ENCODE measurements around the gene EFL1.

The EFL1 gene

DNA sequence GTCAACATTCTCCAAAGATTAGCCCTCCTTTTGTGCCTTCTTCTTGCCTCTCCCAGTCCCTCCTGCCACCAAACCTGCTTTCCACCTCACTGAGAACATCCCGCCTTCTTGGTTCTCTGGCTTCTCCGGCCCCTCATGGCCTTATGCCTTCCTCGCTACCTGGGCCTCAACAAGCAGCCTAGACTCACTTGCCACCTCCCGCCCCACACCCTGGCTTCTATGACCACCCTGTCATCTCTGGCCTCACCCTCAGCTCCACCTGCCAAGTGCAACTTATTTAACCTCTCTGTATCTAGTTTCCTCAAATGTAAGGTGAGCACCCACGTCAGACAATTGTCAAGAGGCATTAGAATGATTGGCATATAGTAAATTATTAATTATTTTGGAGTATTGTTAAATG, 147.9 kb downstream of the EFL1 start:
- DNase-seq, result no peak

DNA sequence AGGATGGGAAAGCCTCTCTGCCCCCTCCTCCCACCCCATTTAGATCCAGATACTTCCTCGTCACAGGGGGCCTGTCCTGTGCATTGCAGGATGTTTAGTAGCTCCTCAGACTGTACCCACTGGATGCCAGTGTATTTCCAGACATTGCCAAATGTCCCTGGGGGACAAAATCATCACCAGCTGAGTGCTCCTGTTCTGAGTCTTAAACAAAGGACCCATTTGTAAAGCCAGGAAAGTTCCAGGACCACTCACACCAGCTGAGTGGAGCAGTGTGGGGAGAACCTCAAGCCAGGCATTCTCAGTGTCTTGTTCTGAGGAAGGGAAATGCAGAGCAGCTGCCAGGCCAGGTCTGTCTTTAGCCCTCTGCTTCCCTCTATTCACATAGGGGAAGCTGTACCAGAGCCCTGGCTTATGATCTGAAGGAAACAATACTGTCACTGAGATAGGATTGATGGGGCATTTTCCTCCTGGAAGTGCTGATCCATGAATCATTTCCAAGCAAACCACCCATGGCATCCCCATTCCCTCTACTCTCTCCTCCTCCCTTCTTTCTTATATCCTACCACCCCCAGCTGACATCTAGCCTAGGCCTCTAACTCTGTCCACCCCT, 149.3 kb downstream of the EFL1 start:
- no peak for DNase-seq

DNA sequence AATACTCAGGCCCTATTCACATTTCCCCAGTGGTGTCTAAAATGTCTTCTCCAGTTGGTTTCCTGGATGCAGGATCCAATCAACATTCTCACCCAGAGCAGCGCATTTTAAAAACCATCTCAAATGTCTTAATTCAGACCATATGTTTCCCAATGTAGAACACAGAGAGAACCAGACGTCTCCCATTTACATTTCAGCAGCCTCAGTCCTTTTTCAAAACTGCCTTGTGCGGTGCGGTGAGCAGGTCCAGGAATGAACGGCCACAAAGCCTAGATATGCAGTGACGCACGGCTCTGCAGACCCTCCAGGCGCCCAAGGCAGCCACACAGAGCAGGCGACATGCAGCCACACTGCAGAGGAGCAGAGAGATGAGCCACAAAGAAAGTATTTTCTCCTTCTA, 150.6 kb downstream of the EFL1 start:
- no peak for DNase-seq

DNA sequence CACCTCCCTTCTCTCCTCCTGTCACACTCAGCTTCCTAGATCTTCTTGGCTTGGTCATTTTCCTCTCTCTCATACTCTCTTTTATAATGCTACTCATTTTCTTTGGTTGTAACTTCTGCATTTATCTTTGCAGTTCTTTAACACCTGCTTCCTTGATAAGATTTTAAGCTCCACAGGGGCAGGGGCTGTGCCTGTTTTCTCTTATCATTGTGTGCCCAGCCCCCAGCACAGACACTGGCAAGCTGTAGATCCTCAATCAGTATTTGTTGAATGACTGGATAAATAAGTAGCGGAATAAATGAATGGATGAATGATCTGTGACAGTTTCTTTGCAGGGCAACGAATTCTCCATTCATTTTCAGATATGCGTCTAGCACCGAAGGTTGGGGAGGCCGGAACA, 152.4 kb downstream of the EFL1 start:
- no peak for DNase-seq

DNA sequence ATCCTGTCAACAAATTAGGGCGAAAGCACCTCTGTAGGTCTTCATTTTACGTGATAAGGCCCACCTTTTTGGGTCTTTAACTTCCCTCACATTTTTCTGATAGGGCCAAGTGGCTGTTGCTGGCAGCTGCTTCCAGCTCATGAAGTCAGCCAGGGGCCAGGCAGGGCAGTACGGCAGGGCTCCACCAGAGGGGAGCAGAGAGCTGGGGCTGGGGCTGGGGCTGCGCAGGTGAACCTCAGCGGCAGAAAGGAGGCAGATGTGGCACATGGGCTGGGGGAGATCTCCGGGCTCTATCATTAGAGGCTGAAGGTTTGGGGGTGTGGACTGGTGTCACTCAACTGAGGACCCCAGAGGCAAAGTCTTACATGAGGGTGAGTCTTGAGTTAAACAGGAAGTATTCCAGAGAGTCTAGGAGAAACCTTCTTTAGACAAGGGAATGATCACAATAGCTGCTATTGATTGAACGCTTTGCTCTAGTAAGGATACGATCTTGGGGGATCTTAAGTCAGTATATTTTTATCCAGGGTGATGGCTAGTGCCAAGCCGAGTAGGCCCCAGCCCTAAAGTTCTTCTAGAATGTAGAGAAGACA, 153.9 kb downstream of the EFL1 start:
- DNase-seq, result peak; percentile 54

DNA sequence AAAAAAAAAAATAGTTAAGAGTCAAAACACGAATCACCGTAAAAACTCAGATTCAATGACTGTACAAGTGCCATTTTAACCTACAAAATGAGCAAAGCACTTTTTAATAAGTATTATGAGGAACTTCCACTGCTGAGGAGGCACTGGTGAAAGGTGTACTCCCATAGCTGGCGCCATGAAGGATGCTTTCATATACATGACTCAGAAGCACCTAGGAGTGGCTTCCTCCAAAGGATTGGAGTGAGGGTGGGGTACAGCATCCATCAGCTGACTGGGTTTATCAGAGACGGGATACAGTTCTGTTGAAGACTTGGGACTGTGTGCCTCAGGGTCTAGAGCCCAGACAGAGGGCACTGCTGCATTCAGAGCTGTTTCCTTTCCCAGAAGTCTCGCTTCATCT, 155.9 kb downstream of the EFL1 start:
- no peak for DNase-seq

DNA sequence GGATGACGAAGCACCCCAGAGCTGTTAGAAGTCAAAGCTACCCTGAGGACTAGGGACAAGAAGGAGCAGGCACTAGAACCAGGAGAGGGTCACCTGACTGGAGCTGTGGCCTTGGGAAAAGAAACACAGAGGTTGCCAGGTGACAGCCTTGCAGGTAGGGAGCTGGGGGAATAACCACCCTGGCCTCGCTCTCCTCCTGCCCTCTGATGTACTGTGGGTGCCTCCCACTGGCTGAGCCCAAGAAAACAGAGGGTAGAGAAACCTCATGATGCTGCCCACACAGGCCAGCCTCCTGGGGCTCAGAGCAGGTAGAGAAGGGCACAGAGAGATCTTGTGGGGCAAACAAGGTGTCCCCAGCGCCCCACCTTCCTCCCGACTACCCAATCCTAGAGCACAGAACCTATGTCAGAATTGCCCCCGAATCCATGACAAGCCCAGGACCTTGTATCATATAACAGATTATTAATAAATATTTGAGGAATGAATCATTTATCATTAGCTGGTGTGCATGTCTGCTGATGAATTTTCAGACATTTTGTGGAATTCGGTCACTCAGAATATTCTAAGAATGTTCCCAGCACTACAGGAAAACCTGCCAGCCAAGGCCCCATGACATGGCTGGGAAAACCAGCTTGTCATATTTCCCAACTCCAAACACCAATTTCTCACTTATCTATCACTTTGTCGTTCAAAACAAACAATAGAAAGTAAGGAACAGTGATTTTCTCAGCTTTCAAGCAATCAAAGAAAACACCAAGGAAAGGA, 156.9 kb downstream of the EFL1 start:
- DNase-seq, result no peak

DNA sequence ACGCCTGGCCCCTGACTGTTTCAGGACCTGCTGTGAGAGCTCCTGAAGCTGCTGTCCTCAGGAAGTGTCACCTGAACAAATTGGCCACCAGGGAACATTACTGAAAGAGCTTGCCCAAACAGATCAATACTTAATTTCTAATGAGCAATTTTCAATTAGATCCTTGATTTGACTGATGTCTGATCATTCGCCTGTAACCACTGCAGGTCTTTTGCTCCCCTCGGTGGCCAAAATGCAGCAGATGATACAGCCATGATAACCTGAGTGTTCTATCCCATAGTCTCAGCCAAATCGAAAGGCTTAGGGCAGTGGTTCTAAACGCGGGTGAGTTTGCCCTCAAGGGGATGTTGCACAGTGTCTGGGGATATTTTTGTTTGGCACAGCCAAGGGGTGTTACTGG, 159.1 kb downstream of the EFL1 start:
- DNase-seq, result no peak

DNA sequence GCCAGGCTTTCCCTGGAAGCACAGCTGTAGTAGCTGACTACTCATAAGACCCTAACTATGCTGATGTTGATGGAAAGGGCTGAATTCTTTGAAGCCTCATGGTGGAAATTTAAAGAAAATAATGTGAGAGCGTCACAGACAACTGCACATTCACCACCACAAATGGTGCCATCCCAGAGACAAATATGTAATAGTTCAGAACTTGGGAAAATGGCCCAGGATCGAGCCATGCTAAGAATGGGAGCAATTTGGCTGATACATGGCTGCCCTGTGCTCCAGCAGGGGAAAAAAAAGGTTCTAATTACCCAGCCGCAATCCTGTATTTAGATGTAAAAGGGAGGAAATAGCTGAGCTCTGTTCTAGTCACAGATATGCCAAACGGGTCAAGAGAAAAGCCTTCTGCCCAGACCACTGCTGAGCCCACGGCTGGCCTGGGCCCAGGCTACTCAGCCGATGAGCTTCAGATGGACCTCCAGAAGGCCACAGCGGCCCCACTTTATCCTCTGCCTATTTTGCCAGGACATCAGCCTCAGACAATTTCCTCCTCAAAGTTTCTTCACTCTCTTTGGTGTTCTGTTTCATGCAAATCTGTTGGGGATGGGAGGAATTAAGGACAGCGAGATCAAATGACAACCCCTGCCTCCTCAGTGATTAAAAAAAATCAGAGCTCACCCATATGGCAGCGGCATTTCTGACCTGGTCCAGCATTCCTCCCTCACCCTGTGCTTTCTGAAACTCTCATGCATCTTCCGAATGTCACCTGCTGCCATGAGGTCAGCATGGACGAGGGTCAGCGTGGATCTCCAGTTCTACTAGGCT, 162.2 kb downstream of the EFL1 start:
- no peak for DNase-seq

DNA sequence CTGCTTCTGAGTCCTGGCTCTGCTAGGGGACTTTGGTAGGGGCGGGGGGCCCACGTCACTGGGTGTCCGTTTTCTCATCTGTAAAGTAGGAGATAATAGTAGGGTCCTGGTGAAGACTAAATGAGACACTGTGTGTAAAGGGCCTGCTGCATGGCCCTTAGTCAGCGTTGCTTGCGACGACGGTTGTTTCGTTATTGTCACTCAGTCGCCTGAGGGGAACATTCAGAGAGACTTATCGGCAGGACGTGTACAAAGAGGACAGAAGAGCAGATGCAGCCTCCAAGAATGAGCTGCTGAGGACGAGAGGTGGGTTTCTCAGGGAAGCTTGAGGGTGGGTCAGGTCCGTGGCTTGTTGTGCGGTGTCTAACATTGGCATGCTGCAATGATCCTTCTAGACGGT, 163.9 kb downstream of the EFL1 start:
- DNase-seq, result no peak

DNA sequence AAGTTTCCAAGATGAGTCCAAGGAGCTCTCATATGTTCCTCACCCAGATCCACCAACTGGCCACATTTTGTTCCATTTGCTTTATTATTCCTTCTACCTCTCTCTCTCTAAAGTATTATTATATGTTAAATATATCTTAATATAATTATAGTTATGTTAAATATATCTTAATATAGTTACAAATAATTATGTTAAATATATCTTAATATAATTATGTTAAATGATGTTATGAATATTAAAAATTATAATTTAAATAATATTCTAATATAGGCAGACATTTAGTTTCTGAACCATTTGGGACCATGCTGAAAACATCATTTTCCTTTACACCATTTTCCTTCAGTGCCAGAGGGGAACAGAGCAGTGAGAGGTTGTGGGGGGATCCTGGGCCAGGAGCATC, 166.7 kb downstream of the EFL1 start:
- DNase-seq, result no peak

DNA sequence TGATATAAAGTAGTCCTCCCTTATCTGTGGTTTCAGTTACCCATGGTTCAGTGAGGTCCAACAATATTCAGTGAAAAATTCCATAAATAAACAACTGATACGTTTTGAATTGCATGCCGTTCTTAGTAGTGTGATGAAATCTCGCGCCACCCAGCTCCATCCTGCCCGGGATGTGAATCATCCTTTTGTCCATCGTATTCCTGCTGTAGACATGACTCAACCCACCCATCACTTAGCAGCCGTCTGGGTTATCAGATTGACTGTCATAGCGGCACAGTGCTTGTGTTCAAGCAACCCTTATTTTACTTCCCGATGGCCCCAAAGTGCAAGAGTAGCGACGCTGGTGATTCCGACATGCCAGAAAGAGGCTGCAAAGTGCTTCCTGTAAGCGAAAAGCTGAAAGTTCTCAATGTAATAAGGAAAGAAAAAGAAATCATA, 168.7 kb downstream of the EFL1 start:
- no peak for DNase-seq

DNA sequence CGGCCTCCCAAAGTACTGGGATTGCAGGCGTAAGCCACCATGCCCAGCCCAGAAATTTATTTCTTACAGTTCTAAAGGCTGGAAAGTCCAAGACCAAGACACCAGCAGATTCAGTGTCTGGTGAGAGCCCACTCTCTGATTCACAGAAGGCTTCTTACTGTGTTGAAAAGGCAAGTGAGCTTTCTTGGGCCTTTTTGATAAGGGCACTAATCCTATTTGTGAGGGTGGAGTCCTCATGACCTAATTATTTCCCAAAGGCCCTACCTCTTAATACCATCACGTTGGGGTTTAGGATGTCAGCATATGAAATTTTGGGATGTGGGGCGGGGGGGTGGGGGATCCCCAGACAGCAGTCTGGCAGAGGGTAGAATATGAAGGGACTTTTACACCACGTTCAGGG, 169.2 kb downstream of the EFL1 start:
- no peak for DNase-seq

DNA sequence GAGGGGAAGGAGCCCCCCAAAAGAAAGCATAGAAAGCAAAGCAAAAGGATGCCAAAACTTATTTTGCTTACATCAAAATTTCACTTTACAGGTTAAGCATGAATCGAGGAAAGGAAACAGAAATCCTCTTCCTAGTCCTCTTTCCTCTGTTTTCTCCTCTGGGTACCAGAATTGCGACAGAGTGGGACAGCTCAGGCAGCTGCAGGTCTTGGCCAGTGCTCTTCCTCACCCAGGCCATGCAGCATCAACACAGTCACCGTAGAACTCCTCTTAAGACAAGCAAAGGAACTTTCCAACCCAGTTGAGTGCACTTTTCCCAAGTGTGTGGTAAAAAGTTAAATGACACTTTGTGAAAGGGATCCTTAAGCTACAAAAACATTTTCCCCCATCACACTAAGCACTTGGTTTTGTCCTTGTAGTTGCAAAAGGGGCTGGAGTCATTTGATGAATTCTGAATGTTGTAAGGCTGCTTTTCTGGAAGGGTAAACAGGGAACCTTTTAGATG, 170.8 kb downstream of the EFL1 start:
- no peak for DNase-seq

DNA sequence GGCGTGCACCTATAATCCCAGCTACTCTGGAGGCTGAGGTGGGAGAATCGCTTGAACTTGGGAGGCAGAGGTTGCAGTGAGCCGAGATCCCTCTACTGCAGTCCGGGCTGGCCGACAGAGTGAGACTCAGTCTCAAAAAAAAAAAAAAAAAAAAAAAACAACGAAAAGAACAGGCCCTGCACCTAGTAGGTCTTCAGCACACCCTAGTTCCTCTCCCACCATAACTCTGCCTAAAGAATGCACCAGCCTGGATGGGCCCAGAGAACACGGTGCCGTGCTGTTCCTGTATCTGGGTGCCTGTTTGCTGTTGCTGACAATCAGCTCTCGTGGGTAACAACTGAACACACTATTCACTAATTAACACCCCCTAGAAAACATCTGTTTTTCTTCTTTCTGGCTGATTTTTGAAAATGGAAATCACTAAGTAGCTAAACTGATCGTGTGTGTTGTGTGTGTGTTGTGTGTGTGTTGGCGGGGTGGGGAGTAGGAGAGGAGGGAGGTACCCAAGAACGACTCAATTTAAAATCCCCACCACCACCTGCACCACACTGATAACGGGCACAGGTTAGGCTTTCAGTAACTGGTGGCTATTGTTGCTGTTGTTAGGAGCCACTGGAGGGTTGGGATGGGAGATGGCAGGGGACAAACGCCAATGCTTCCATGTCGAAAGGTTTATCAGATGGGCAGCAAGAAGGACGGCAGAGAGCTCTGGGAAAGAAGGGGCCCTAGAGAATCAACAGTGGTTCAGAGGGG, 176.1 kb downstream of the EFL1 start:
- no peak for DNase-seq

DNA sequence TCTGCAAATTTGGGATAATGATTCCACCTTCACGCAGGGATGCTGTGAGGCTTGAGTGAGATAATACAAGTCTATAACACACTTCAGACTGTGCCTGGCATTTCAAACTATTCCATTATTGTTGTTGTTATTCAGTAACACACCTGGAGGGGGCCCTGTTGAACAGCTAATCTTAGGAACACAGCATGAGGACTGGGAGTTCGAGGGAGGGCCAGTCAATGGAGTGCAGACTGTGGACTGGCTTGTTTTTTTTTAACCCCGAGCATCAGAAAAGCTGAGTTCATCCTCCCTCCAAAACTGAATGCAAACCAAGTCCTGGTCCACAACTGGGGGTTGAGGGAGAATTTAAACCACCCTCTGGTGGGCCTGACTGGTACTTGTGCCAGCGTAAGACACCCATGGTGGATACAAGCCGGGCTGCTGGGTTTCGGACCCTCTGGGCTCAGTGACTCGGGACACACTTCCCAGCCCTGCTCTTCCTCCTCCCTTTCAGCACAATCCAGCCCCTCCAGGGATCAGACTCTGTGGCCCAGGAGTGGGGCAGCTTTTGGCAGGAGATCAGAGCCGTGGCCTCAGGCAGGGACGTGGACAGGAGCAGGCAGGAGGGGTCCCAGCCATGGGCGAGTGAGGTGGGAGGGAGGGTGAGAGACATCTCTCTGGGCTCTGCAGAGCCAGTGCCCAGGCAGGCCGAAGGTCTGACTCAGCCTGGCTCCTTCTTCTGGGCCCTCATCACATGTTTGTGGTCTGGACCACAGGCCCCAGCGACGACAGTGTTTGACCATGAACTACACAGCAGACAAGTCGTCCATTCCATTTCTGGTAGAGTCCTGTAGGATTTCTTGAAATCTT, 180.4 kb downstream of the EFL1 start:
- no peak for DNase-seq

DNA sequence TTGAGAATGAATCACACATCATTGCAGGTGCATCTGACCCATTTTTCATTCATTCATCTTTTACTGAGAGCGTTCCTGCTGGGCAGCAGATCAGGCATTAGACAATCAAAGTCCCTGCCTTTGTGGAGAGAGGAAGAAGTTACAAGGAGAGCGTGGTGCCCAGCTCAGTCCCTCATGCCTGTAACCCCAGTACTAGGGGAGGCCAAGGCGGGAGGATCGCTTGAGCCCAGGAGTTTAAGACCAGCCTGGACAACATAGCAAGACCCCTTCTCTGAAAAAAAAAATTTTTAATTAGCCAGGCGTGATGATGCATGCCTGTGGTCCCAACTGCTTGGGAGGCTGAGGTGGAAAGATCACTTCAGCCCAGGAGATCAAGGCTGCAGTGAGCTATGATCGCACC, 181.8 kb downstream of the EFL1 start:
- no peak for DNase-seq

All from effector CD4-positive, alpha-beta T cell (primary cell).